Tibial nerve (tissue), 4 donors: Measurements from ENCODE around the gene LSMEM2. TPM values are rescaled to one million over a fixed set of nuclear protein-coding genes. Genes with fewer than 3 reads are reported as not detected.
A peak's percentile ranks its signal among the peaks of the same experiment; 100 is the strongest.
"Not testable (repeated sequence)": the region's sequence is repeated elsewhere in the genome, so short reads cannot be mapped to it uniquely, and the experiment has no call there.

Experiments
- DNase-seq, 2 donors: peaks; one replicate each; pipeline ENCODE4 v3.0.0-alpha.2; 2019; ENCODE audit warnings: low spot score in 2 of 2
- H3K27ac ChIP-seq, 4 donors: fragments of 200-600 bp; sonication (generic) in 3 of 4; one replicate each; pipeline ENCODE4 v1.5.1; 2017 to 2019; ENCODE audit warnings: mild to moderate bottlenecking in 1 of 4
- H3K27me3 ChIP-seq, 2 donors: fragments of 200-600 bp; sonication (generic) in 1 of 2; one replicate each; pipeline versions ENCODE4 v1.5.1 to v1.6.0; 2017 to 2019
- H3K36me3 ChIP-seq, 3 donors: fragments of 200-600 bp; sonication (generic); one replicate each; pipeline ENCODE4 v1.5.1; 2018 to 2019
- H3K4me1 ChIP-seq, 4 donors: fragments of 200-600 bp; sonication (generic) in 3 of 4; one replicate each; pipeline ENCODE4 v1.5.1; 2017 to 2019
- H3K4me3 ChIP-seq, 4 donors: fragments of 200-600 bp; sonication (generic) in 3 of 4; one replicate each; pipeline ENCODE4 v1.5.1; 2017 to 2019; ENCODE audit warnings: mild to moderate bottlenecking in 1 of 4, moderate library complexity in 1 of 4
- H3K9me3 ChIP-seq, 4 donors: fragments of 200-600 bp; sonication (generic) in 3 of 4; one replicate each; pipeline ENCODE4 v1.5.1; 2017 to 2019
- CTCF ChIP-seq, 5 experiments: fragments of 200-600 bp in 3 of 5; fragments of 450-650 bp in 2 of 5; sonication (generic) in 3 of 5; IDR thresholded peaks; one replicate each; pipeline ENCODE4 v1.5.1; 2016 to 2019; ENCODE audit warnings: antibody characterized with exemption in 5 of 5, mild to moderate bottlenecking in 3 of 5, moderate library complexity in 2 of 5
- EP300 ChIP-seq, 2 donors: sonication (generic); formaldehyde crosslinking; IDR thresholded peaks; one replicate each; pipeline ENCODE4 v1.6.1; 2017; ENCODE audit warnings: antibody characterized with exemption in 2 of 2, mild to moderate bottlenecking in 1 of 2
- POLR2A ChIP-seq, 2 donors: fragments of 450-650 bp; IDR thresholded peaks; one replicate each; pipeline ENCODE4 v1.6.1; 2017; ENCODE audit warnings: antibody characterized with exemption in 2 of 2, mild to moderate bottlenecking in 2 of 2, moderate library complexity in 2 of 2
- WGBS, 2 donors: methylation state at CpG; one replicate each; pipeline ENCODE4 v1.1.5; 2018; 5-methylcytosine and 5-hydroxymethylcytosine counted together
- total RNA-seq, 4 donors: library from RNA; depleted of rRNA; stranded (reverse); fragments of >200 nt; gene quantifications; one replicate each; pipeline ENCODE4 v1.1.0, GENCODE V29; 2016

Gene LSMEM2
- total RNA-seq, 4 donors from 2014 or later: 2.0 to 3.1 (median 2.5) TPM

GRCh38 chr3:50275996-50276761, 2.7 kb upstream of the LSMEM2 start:
- TF ChIP-seq EP300 (IDR thresholded peaks at IDR 0.05) (no peak), POLR2A (IDR thresholded peaks at IDR 0.05) (no peak), CTCF (IDR thresholded peaks at IDR 0.05) (no peak)
- H3K27ac ChIP-seq: peak overlapping the region in 2 of 4 donors; percentile 96 to 98
- no peak for DNase-seq
- peaks cover 0 to 15% of the 10 kb centered on the region in 2 donors for H3K27me3 ChIP-seq
- H3K4me1 ChIP-seq: peaks cover 0 to 74% (median 47%) of the 10 kb centered on the region in 4 donors
- no peaks in the 10 kb centered on the region for H3K9me3 ChIP-seq
- 71 to 77% methylated on average over 51 to 68 of the region's 79 CpGs for WGBS, 2 donors
- H3K4me3 ChIP-seq: no peak overlapping the region
- H3K36me3 ChIP-seq: peaks cover 0 to 19% (median 0%) of the 10 kb centered on the region in 3 donors

- Histone ChIP-seq H3K27me3 (peaks cover 0 to 15% of the 10 kb centered on the region in 2 donors), H3K4me3 (no peak overlapping the region), H3K27ac (peak overlapping the region in 1 of 4 donors; percentile 96), H3K36me3 (peaks cover 0 to 19% (median 0%) of the 10 kb centered on the region in 3 donors), H3K4me1 (peaks cover 0 to 68% (median 42%) of the 10 kb centered on the region in 4 donors), H3K9me3 (no peaks in the 10 kb centered on the region)
- WGBS, 2 donors: 80 to 84% methylated on average over 17 of the region's 17 CpGs
- TF ChIP-seq CTCF (IDR thresholded peaks at IDR 0.05) (no peak), EP300 (IDR thresholded peaks at IDR 0.05) (no peak), POLR2A (IDR thresholded peaks at IDR 0.05) (no peak)
- DNase-seq: no peak
These were observed 2.2 kb upstream of the LSMEM2 start for GRCh38 chr3:50276762-50277101.

- peaks cover 0 to 15% of the 10 kb centered on the region in 2 donors for H3K27me3 ChIP-seq
- H3K27ac ChIP-seq: peak overlapping the region in 2 of 4 donors; percentile 66 to 68
- no peak for TF ChIP-seq POLR2A (IDR thresholded peaks at IDR 0.05)
- TF ChIP-seq EP300 (IDR thresholded peaks at IDR 0.05): no peak
- TF ChIP-seq CTCF (IDR thresholded peaks at IDR 0.05): no peak
- H3K4me3 ChIP-seq: no peak overlapping the region
- DNase-seq: no peak
- H3K4me1 ChIP-seq: peaks cover 0 to 52% (median 30%) of the 10 kb centered on the region in 4 donors
- H3K9me3 ChIP-seq: no peaks in the 10 kb centered on the region
- H3K36me3 ChIP-seq: peaks cover 0 to 19% (median 0%) of the 10 kb centered on the region in 3 donors
- 42 to 65% methylated on average over 3 to 4 of the region's 4 CpGs for WGBS, 2 donors
These were observed 586 bp upstream of the LSMEM2 start for GRCh38 chr3:50278123-50278879.

- TF ChIP-seq CTCF (IDR thresholded peaks at IDR 0.05): no peak
- no peak for TF ChIP-seq POLR2A (IDR thresholded peaks at IDR 0.05)
- TF ChIP-seq EP300 (IDR thresholded peaks at IDR 0.05): no peak
- Histone ChIP-seq H3K36me3 (peaks cover 0 to 19% (median 0%) of the 10 kb centered on the region in 3 donors), H3K9me3 (no peaks in the 10 kb centered on the region), H3K27me3 (peaks cover 0 to 15% of the 10 kb centered on the region in 2 donors), H3K4me1 (peaks cover 0 to 41% (median 19%) of the 10 kb centered on the region in 4 donors), H3K27ac (peak overlapping the region in 3 of 4 donors; percentile 34 to 68 (median 66)), H3K4me3 (no peak overlapping the region)
- no peak for DNase-seq
- 86 to 90% methylated on average over 7 to 8 of the region's 8 CpGs for WGBS, 2 donors
These were observed 549 bp downstream of the LSMEM2 start for GRCh38 chr3:50279255-50280016.

- peaks cover 0 to 32% (median 7%) of the 10 kb centered on the region in 3 donors for H3K36me3 ChIP-seq
- H3K4me1 ChIP-seq, DNase-seq, H3K4me3 ChIP-seq, H3K27me3 ChIP-seq, H3K27ac ChIP-seq, H3K9me3 ChIP-seq: not testable (repeated sequence)
- WGBS, 2 donors: 80 to 81% methylated on average over 6 of the region's 6 CpGs
These were observed 5.2 kb downstream of the LSMEM2 start for GRCh38 chr3:50284121-50284520.
